Activated CD8-positive, alpha-beta memory T cell treated with anti-CD3 and anti-CD28 coated beads for 48 hours (primary cell): ENCODE data around the gene GIT2.

ENCODE experiments used
- DNase-seq, 3 experiments: peaks; one replicate each; pipeline ENCODE4 v3.0.0-alpha.2; 2020; ENCODE audit warnings: low read depth in 2 of 3, low spot score in 2 of 3

The GIT2 gene

DNA sequence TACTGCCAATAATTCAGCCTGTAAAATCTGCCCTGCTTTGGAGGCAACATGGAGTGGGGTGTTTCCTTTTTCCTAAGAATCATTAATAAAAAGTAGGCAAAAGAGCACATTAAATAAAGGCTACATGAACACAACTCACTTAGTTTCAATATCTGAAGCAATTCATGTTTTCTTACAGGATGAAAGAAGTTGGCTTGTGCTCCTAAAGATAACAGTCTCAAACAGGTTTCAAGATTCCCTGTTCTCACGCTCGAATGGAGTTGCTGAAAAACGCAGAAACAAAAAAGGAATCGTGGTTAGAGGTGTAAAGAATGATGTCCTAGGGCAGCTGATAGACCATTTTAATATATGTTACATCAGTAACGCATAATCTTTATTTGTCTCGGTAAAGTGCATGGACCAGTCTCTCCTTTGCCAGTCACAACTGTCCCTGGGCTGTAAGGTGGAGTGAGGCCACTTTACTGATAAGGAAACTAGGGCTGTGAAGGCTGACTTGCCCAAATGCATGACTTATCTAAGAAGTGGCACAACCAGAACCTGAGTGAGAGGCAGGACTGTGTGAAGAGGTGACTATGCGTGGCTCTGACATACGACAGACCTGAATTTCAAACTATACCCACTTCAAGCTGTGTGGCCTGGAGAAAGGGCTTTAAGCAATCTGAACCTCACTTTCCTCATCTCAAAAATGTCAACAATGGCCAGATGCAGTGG, 12.6 kb downstream of the GIT2 start:
- no peak for DNase-seq

DNA sequence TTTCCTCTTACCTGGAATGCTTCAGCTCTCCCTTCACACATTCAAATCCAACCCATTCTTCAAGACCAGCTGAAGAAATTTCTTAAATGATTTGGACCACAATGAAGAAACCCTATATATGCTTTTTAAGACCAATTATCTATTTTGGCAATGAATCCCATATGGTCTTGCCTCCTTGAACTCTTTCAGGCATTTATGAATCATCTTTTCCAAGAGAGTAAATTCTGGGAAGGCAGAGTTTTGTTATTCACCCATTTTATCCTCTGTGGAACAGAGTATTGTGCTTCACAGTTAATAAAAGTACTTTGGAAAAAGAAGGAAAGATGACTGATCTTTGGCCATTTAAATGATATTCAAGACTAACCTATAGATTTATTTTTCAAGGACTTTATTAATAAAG, 14.0 kb downstream of the GIT2 start:
- no peak for DNase-seq

DNA sequence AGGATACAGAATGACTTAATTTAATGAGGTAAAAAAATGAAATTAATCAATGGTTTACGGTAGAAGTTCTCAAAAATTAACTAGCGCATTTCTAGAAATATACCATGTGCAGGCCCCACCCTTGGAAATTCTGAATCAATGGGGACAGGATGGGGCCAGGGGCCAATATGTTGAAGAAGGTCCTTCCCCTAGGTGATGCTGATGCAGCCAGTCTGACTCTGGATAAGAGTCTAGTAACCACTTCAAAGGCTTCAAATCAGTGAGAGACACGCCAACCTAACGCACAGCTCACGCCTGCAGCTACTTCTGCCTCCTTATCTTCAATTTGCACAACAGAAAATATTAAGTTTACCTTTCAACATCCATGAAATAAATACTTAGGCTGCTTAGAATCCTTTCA, 14.9 kb downstream of the GIT2 start:
- peak in 1 of 3 experiments; percentile 16 for DNase-seq

DNA sequence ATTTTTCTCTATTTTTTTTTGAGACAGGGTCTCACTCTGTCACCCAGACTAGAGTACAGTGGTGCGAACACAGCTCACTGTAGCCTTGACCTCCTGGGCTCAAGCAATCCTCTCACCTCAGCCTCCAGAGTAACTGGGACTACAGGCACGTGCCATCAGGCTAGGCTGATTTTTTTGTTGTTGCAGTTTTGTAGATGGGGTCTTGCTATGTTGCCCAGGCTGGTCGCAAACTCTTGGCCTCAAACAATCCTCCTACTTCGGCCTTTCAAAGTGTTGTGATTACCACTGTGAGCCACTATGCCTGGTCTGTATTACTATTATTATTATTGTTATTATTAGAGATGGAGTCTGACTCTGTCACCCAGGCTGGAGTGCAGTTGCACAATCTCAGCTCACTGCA, 23.3 kb downstream of the GIT2 start:
- DNase-seq = no peak

DNA sequence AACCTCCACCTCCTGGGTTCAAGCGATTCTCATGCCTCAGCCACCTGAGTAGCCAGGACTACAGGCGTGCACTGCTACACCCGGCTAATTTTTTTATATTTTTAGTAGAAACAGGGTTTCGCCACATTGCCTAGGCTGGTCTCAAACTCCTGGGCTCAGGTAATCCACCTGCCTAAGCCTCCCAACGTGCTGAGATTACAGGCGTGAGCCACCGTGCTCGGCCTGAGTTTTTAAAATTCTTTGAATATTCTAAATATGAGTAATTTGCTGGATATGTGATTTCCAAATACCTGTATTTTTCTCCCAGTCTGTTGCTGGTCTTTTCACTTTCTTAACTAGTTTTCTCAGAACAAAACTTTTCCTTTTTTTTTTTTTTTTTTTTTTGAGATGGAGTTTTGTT, 27.4 kb downstream of the GIT2 start:
- DNase-seq = no peak

DNA sequence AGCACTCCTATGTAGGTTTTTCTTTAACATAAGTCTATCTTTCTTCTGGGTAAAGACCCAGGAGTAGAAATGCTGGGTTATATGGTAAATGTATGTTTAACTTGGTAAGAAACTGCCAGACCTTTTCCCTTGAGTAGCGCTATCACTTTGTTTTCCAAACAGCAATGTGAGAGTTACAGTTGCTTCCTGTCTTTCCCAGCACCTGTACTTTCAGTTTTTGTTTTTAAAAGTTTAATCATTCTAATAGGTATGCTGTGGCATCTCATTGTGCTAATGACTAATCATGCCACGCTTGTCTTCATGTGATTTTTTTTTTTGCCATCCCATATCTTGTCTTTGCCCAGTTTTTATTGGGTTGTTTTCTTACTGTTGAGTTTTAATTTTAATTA, 28.1 kb downstream of the GIT2 start:
- no peak for DNase-seq

DNA sequence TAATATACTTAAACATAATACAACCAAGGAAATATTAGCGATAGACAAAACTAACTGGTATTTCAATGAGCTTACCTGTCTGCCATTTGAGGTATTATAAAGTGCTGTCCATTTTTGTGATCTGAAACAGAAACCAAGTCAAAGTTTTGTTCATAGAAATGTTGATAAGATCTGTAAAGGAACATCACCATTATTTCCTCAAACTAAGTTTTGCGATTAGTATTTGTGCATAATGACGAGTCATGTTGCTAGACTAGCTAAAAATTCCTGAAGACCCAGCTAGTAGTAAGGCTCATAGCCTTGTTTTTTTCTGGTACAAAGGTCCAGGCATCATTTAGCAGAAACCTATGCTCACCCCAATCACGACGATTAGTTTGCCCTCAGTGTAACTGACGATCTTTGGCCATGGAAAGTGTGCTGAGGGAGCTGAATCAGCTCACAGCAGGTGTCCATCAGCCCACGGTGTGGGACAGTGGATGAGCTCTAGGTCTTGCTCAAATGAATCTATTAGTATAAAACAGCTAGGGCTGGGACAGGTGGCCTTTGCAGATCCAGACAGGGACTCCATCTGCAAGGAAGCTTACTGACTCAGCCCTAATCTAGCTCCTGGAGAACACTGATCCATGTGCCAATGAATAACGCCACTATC, 28.7 kb downstream of the GIT2 start:
- no peak for DNase-seq

DNA sequence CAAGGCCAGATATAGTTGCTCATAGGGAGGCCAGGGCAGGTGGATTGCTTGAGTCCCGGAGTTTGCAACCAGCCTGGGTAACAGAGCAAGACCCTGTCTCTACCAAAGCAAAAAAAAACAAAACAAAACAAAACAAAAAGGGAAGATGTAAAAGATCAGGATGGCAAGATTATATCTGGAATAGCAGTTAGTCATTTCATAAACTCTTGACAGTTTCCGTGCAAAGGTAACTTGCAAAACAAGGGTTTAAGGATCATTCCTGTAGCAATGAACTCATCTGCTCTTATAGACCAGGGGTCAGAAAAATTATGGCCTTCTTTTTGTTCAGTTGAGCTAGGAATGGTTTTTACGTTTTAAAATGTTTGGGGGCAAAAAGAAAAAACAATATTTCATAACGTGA, 29.6 kb downstream of the GIT2 start:
- no peak for DNase-seq

DNA sequence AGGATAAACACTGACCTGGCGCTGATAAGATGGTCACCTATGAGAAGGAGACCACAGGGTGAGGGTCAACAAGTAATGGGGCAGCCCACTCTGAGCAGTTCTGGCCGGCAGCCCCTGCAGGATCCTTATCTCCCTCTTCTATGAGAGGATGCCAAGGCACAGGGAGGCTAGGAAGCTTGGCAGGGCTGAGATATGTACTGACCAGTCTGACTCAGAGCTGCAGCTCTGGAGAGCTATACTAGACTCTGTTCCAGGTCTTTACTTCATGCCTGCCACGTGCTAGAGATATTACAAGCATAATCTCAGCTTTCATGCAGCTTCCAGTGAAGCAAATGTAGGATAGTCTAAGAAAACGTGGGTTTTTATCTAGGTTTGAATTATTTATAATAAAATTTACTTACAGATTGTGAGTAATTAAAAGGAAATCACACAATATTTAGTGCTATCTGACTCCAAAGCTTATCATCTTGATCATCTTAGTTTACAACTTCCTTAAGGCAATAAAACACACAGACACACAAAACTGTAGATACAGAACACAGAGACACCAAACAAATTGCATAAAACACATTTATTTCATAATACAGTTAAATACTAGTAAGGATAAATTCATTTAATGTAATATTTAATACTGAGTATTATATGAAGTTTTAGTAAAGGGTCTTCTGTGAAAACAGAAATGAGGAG, 32.3 kb downstream of the GIT2 start:
- no peak for DNase-seq

DNA sequence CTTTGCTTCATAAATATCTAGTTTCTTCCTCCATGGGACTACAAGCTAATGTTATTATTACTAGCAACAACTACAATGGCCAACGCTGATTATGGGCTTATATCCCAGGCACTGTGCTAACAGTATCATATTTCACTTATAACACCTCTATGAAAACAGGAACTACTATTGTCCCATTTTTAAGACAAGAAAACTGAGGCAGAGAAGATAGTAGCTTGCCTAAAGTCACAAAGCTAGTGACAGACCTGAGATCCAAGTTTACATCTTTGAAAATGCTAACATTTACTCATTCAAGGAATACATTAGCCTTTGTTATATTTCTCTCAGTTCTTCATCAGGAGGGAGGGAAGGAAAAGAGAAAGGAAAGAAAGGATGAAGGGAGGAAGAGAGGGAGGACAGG, 32.8 kb downstream of the GIT2 start:
- no peak for DNase-seq

DNA sequence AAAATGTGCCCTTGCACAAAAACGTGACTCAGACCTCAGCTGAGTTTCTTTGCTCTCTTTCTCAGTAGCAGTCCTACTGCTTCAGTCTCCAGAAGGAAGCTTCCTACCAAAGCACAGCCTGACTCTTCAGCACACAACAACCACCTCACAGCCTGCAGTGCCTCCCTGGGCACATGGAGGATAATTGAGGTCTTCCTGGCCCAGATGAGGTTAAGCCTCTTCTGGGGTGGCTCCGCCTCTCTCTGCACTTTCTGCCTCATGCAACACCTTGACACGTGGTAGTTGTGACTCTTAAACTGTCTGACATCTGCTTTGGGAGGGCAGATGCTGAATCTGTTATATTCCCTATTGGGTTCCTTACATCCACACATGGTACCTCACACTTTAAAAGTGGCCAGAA, 33.8 kb downstream of the GIT2 start:
- no peak for DNase-seq

DNA sequence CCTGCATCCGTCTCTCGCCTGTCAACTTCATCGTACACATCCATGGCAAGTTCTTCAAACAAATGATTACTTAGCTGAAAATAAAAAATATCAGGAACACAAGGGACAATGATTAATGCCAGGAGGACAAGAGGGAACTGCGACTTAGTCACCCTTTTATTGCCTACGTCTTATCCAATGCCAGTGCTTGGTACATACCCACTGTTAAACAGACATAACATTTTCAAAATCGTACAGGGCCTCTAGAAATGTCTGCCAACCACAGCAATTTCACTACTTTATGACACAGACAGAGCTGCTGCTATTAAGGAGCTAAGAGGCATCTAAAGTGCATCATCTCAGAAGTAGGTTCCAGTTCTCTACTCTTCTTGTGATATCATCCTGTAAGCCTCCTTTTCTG, 34.6 kb downstream of the GIT2 start:
- DNase-seq = no peak

DNA sequence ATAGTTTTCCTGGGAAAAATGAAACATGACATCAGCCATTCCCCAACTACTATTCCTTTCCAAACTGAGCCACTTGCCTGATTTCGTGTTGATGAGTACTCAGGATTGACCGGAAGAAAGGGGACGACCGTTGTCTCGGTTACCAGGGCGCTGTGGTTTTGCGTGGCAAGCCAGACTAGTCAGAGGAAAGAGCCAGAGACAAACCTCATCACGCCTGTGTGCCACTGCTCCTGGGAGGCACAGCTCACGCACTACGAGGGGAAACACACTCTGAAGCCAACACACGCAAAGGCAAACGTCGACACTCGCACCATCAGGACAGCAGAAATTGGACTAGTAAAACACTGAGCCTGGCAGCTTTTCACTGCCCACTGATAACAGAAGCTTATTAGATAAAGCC, 35.0 kb downstream of the GIT2 start:
- DNase-seq = no peak

DNA sequence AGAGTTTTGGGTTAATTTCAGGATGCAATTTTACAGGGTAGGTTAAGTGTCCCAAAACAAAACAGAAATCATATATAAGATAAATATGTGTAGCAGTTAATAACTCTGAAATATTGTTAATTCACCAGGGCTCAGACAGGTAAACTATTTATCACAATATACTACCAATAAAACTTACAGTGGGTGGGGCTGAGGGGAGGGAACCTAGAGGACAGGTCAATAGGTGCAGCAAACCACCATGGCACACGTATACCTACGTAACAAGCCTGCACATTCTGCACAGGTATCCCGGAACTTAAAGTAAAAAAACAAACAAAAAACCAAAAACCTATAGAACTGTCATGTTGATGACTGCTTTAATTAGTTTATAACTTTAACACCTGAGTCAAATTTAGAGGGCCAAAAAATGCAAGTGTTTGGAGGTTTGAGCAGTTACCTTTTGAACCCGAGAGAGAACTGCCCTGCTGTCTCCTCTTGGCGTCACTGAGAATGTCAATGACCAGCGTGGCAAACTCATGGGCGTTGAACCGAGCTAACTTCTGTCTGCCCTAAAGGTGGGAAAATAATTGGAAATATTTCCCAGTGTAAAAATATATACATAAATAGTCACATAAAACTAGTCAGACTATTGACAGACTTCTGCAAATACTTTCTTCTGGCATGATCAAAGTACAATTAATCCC, 36.6 kb downstream of the GIT2 start:
- no peak for DNase-seq

DNA sequence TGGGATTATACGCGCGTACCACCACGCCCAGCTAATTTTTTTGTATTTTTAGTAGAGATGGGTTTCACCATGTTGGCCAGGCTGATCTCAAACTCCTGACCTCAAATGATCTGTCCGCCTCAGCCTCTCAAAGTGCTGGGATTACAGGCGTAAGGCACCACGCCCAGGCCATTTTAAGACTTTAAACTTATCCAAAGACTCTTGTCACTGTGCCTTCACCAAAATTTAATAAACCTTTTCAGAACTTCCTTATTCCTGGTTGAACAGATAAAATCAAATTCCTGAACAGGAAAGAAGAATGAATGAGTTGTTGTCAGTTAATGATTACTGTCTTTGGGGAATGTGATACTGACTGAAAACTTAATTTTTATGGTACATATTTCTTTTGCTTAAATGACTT, 37.8 kb downstream of the GIT2 start:
- DNase-seq = no peak

DNA sequence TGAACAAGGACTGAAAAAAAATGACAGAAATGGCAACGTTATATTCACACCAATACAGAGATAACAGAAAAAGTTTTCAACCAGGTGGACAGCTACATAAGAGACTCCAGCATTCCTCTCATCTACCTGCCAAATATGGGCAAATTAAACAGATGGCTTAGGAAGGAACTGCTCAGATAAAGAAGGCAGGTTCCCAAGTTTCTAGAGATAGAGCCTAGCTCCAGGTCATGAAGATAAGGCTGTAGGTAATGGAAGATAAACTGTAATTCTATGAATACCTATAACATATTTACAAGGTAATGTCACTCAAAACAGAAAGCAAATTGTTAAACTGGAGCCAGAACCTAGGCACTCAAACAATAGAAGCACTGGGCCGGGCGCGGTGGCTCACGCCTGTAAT, 42.5 kb downstream of the GIT2 start:
- no peak for DNase-seq

DNA sequence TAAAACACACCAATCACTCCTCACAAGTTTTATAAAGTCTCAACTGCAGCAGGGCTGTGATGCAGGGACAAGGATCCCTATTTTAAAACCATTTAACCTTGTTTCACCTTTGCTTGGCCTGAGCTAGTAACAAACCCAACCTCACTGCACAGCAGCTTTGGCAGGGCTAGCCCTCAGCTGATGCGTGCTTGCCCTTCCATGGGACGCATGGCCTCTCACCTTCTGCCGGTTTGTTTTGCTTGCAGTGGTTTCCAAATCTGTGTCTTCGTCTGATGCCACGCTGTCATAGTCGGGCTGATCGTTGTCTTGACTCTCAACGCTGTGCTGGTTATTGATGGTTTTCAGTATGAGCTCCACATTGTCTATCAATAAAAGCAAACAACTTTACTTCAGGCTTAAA, 43.3 kb downstream of the GIT2 start:
- no peak for DNase-seq

DNA sequence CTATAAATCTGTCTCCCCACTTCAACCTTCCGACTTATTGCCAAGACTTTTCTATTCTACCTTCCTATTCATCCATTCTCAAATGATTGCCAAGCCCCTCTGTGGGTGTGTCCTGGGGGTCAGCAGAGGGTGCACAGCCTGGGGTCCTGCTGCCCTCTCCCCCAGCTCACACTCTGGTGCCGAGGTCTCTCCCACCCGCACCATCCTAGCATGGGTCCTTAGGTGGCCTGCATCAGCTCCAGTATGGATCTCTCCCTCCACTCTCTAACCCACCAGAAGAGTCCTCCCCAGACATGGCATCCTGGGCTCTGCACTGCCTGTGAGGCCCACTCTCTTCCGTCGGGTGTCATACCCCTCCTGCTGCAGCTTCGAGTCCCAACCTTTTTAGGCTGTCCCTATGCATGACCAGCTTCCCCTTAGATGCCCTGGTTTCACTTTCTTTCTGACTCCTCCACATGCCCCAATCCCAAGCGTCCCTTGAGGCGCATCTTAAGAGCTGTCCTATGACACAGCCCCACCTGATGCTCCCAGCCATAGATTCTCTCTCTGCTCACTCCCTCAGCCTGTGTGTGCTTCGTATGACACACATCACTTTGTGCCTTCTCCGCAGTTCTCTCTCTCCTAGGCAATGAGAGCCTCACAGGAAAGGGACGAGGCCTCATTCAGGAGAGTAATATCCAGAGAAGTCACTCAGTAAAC, 43.9 kb downstream of the GIT2 start:
- DNase-seq = no peak

DNA sequence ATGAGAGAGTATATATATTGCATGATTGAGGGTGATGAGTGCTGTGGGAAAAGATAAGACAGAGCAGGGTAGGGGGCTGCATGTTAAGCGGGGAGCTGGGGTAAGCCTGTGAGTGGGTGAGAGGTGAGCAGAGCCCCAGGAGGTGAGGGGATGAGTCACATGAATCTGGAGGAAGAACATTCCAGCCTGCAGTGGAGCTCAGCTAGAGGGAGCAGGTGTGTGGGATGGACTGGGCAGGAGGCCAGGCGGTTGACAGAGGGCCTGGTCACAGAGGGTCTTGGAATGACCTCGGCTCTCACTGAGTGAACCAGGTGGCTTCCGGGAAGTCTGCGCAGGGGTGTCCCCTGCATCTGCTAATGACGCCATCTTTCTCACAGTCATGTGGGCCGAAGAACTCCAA, 44.4 kb downstream of the GIT2 start:
- no peak for DNase-seq

DNA sequence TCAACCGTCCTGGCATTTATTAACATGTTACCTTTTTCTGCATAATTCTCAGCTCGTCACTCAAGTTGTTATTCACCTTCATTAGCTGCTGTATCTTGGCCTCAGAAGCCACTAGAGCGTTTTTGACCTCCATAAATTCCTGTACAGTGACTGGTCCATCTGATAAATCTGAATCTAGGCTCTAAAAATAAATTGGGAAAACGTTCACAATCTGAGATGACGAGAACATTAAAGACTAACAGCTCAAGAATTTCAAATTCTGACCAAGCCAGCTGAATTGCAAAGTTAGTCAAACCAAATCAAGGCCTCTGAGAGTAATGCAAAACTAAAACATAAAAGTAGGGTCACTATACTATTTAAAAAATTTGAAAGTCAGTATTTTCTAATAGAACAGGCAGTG, 45.0 kb downstream of the GIT2 start:
- no peak for DNase-seq

DNA sequence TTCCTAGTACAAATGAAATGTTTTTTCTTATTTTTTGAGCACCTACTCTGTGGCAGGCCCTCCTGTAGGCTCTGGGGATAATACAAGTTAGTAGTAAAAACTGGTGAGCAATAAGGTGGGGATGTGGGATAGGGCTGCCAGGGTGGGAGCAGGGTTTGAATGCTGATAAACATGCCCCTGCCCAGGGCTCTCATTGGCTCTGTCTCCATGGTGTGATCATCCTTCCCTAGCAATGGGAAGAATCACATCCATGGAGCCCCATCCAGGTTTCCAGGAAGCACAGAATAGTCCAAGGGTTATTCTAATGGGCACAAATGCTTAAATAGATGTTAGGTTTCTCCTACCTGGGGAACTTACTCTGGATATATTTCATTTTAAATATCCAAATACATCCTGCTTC, 45.5 kb downstream of the GIT2 start:
- no peak for DNase-seq

DNA sequence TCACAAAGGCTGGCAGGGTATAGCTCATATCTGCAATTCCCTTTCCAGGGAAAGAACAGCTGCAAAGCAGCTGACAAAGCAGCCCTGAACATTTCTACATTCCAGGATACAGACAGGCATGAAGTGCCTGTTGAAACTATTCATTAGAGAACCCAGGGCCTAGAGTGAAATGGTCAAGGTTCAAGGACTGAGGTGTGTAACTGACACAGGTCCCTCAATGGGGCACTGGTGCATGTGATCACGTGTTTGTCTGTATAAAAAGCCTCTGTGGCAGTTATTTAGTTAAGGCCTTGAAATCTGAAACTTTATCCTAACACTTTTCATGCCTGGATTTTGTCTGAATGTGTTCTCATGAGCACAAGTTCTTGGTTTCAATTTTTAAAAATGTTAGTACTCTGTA, 47.1 kb downstream of the GIT2 start:
- DNase-seq = no peak
